GM23338 (cell line): Measurements from ENCODE around the gene ABR. TPM values are rescaled to one million over a fixed set of nuclear protein-coding genes. Genes with fewer than 3 reads are reported as not detected.

Experiments
- ATAC-seq: fragments of 200-7000 bp; cut with Tn5 transposase; 3 replicates; pipeline ENCODE4 v1.9.1; 2020
- DNase-seq: peaks from one replicate; pipeline ENCODE4 v3.0.0-alpha.2; 2015; ENCODE audit warnings: low spot score
- H2AFZ ChIP-seq: fragments of 200-600 bp; sonication (generic); 2 replicates; pipeline ENCODE4 v1.8.0; 2016; ENCODE audit warnings: antibody characterized with exemption, mild to moderate bottlenecking, moderate library complexity
- H3F3A ChIP-seq: fragments of 200-600 bp; sonication (generic); replicated peaks from 2 replicates; pipeline ENCODE4 v1.8.0; 2017; ENCODE audit warnings: antibody characterized with exemption, mixed run types, low read depth
- H3K27ac ChIP-seq: fragments of 200-600 bp; sonication (generic); 2 replicates; pipeline ENCODE4 v1.6.1; 2016; ENCODE audit warnings: low read depth
- H3K27me3 ChIP-seq: fragments of 200-600 bp; sonication (generic); 2 replicates; pipeline ENCODE4 v1.8.0; 2016; ENCODE audit warnings: mild to moderate bottlenecking, mixed run types, moderate library complexity; ENCODE audit not compliant: insufficient read depth
- H3K36me3 ChIP-seq: fragments of 200-600 bp; sonication (generic); 2 replicates; pipeline ENCODE4 v1.8.0; 2016; ENCODE audit warnings: mild to moderate bottlenecking; ENCODE audit not compliant: insufficient read depth
- H3K4me1 ChIP-seq: fragments of 200-600 bp; sonication (generic); 2 replicates; pipeline ENCODE4 v1.8.0; 2016; ENCODE audit warnings: mild to moderate bottlenecking, moderate library complexity; ENCODE audit not compliant: insufficient read depth
- H3K4me2 ChIP-seq: fragments of 200-600 bp; sonication (generic); 2 replicates; pipeline ENCODE4 v1.7.1; 2017; ENCODE audit warnings: mixed run types
- H3K4me3 ChIP-seq: fragments of 200-600 bp; sonication (generic); 2 replicates; pipeline ENCODE4 v1.6.1; 2016; ENCODE audit warnings: mixed run types
- H3K79me2 ChIP-seq: fragments of 200-600 bp; sonication (generic); replicated peaks from 2 replicates; pipeline ENCODE4 v1.8.0; 2017; ENCODE audit warnings: mild to moderate bottlenecking; ENCODE audit not compliant: insufficient read depth
- H3K9me2 ChIP-seq: fragments of 200-600 bp; sonication (generic); 2 replicates; pipeline ENCODE4 v1.8.0; 2017; ENCODE audit not compliant: insufficient read depth
- H4K20me1 ChIP-seq: fragments of 200-600 bp; sonication (generic); replicated peaks from 2 replicates; pipeline ENCODE4 v1.8.0; 2017; ENCODE audit warnings: mild to moderate bottlenecking; ENCODE audit not compliant: insufficient read depth
- H3K27ac Mint-ChIP-seq: 2 replicates; pipeline ENCODE4 v1.8.0; 2020; ENCODE audit warnings: inconsistent platforms, mild to moderate bottlenecking, moderate library complexity, mixed read lengths
- H3K27me3 Mint-ChIP-seq: 3 replicates; pipeline ENCODE4 v1.8.0; 2022; ENCODE audit warnings: low read depth, mild to moderate bottlenecking, moderate library complexity, mixed read lengths, inconsistent platforms; ENCODE audit not compliant: insufficient read depth, poor library complexity
- H3K36me3 Mint-ChIP-seq: 3 replicates; pipeline ENCODE4 v1.8.0; 2021; ENCODE audit warnings: low read depth, mild to moderate bottlenecking, inconsistent platforms, moderate library complexity, mixed read lengths
- H3K4me1 Mint-ChIP-seq: 3 replicates; pipeline ENCODE4 v1.8.0; 2020; ENCODE audit warnings: mild to moderate bottlenecking, inconsistent platforms, mixed read lengths
- H3K4me3 Mint-ChIP-seq: 3 replicates; pipeline ENCODE4 v1.8.0; 2021; ENCODE audit warnings: moderate library complexity, mild to moderate bottlenecking, inconsistent platforms, mixed read lengths
- H3K9me3 Mint-ChIP-seq: 3 replicates; pipeline ENCODE4 v1.8.0; 2020; ENCODE audit warnings: moderate library complexity, mild to moderate bottlenecking, inconsistent platforms, mixed read lengths
- CREB1 ChIP-seq: fragments of 250-450 bp; sonication (Bioruptor Pico); IDR thresholded peaks from 2 replicates; pipeline ENCODE4 v1.5.0; 2020; ENCODE audit warnings: low read depth, mild to moderate bottlenecking, moderate library complexity
- CTCF ChIP-seq, 2 experiments: fragments of 200-600 bp in 1 of 2; sonication (generic) in 1 of 2; conservative IDR thresholded peaks; 2 replicates each; pipeline versions ENCODE4 v1.5.1 to v1.6.1; 2016 to 2017; ENCODE audit warnings: antibody characterized with exemption in 2 of 2, low read depth in 2 of 2, mild to moderate bottlenecking in 2 of 2, moderate library complexity in 1 of 2
- EZH2 ChIP-seq: fragments of 200-600 bp; sonication (generic); IDR thresholded peaks from one replicate; pipeline ENCODE4 v1.8.0; 2017; ENCODE audit warnings: antibody characterized with exemption, mild to moderate bottlenecking, low read depth; ENCODE audit not compliant: unreplicated experiment
- EZH2phosphoT487 ChIP-seq: fragments of 200-600 bp; sonication (generic); IDR thresholded peaks from one replicate; pipeline ENCODE4 v1.8.1; 2018; ENCODE audit warnings: antibody characterized with exemption; ENCODE audit not compliant: unreplicated experiment
- NANOG ChIP-seq: IDR thresholded peaks from 2 replicates; pipeline ENCODE4 v1.6.1; 2016; ENCODE audit warnings: antibody characterized with exemption, borderline replicate concordance
- STAT1 ChIP-seq: IDR thresholded peaks from one replicate; pipeline ENCODE4 v1.6.1; 2016; ENCODE audit warnings: antibody characterized with exemption; ENCODE audit not compliant: unreplicated experiment
- ZNF114 ChIP-seq: fragments of 250-450 bp; sonication (Bioruptor Pico); IDR thresholded peaks from 2 replicates; pipeline ENCODE4 v1.5.0; 2020; ENCODE audit warnings: mild to moderate bottlenecking, moderate library complexity
- ZNF462 ChIP-seq: fragments of 250-450 bp; sonication (Bioruptor Pico); IDR thresholded peaks from 2 replicates; pipeline ENCODE4 v1.5.0; 2020; ENCODE audit warnings: mild to moderate bottlenecking, moderate library complexity
- polyA plus RNA-seq: library from polyadenylated mRNA; unstranded; fragments of >200 nt; fragmentation: Nextera tagmentation; extraction: Ambion mirVana; gene quantifications from 2 replicates; pipeline ENCODE4 v1.2.1, GENCODE V29; 2016
- total RNA-seq: library from RNA; depleted of rRNA; stranded (reverse); fragments of >200 nt; shearing (Covaris generic); gene quantifications from 2 replicates; pipeline ENCODE4 v1.2.3, GENCODE V29; 2014

The ABR gene
- total and polyA plus RNA-seq, 2 experiments from 2014 or later = 15.0 to 27.7 TPM

DNA sequence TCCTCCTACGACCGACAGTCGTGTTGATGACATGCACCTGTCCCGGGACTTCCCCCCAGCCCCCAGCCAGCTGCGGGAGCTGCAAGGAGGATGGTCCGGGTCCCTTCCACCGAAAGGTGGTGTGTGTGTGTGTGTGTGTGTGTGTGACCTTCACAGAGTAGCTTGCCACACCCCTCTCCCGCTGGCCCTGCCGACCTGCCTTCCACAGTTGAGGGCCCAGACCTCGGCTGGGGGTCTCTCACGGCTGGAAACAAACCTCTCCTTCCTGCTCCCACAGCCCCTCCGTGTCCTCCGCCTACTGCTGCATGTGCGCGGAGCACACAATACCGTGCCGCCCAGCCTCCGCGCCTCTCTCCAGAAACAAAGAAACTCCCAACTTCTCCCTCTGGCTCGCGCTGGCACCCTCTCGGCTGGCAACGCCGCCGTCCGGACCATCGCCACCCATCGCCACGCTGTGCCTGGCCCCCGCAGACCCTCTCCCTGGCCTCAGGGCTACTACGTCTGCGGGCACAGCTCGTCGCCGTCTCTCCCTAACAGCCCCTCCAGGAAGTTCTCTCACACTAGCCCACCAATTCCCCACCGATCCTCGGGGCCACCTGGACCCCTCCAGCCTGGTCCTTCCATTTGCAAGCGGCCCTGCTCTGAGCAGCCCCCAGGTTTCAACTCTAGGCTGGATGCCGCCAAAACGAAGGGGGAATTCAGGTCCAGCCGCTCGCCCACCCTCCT is 101.6 kb downstream of the ABR start (continued):
- TF ChIP-seq ZNF462 = no peak
- no peak for TF ChIP-seq EZH2phosphoT487
- no peak for TF ChIP-seq CREB1 (CRISPR knock-in tag)
- no peak for TF ChIP-seq NANOG
- TF ChIP-seq EZH2 = no peak
- no peak for TF ChIP-seq STAT1
- TF ChIP-seq ZNF114 (CRISPR knock-in tag) = no peak

- Histone ChIP-seq H3K4me3 (peak overlapping the region; percentile 52; the same call in 1 of the 2 replicates), H3K4me2 (peak overlapping the region; percentile 80; the same call in 1 of the 2 replicates), H3K79me2 (no peaks in the 10 kb centered on the region), H4K20me1 (no peaks in the 10 kb centered on the region), H3K27ac (no peak overlapping the region), H3K36me3 (no peaks in the 10 kb centered on the region), H3K9me2 (no peaks in the 10 kb centered on the region), H3K27me3 (no peaks in the 10 kb centered on the region), H2AFZ (no peak overlapping the region), H3F3A (no peaks in the 10 kb centered on the region), H3K4me1 (peaks cover 15% of the 10 kb centered on the region; the same call in 1 of the 2 replicates)
- H3K27ac Mint-ChIP-seq = peak overlapping the region; percentile 75; the same call in 1 of the 2 replicates
- 0 out of 3 replicates have a peak, but pooled peaks cover 2% of the 10 kb centered on the region for H3K36me3 Mint-ChIP-seq
- peaks cover 16% of the 10 kb centered on the region for H3K27me3 Mint-ChIP-seq
- H3K9me3 Mint-ChIP-seq = no peaks in the 10 kb centered on the region; the same call in 2 of the 3 replicates
- DNase-seq (no peak), ATAC-seq (no peak; the same call in 2 of the 3 replicates)
- peak overlapping the region; percentile 42; the same call in 1 of the 3 replicates for H3K4me3 Mint-ChIP-seq
- peaks cover 33% of the 10 kb centered on the region for H3K4me1 Mint-ChIP-seq
- TF ChIP-seq CREB1 (CRISPR knock-in tag) (no peak), EZH2 (no peak), STAT1 (no peak), CTCF (conservative IDR thresholded peaks at IDR 0.05; ENCODE audit: low read depth in 2 of 2) (no peak), EZH2phosphoT487 (no peak)
Observed at GRCh38 chr17:1077581-1077985, 102.2 kb downstream of the ABR start.
